ENCODE data around the gene ODAD2.

DNA sequence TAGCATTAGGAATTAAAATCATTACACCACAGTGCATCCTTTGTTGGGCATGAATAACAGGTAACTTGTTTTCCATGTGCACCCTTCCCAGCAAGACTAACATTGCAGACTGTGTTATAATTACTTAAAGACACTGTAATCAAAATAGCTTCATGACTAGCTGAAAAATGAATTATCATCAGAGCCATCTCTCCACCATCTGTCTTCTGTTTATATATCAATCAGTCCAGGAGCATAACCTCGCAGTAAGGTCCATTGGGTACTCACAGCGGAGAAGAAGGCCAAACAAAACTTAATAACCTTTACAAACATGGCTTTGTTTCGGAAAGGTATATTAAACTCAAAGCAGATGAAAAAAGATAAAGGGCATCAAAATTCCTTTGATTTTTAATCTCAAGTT is 90.6 kb downstream of the ODAD2 start:
- TF ChIP-seq POLR2A (IDR thresholded peaks at IDR 0.05) = no peak
- TF ChIP-seq, protein P1, sequence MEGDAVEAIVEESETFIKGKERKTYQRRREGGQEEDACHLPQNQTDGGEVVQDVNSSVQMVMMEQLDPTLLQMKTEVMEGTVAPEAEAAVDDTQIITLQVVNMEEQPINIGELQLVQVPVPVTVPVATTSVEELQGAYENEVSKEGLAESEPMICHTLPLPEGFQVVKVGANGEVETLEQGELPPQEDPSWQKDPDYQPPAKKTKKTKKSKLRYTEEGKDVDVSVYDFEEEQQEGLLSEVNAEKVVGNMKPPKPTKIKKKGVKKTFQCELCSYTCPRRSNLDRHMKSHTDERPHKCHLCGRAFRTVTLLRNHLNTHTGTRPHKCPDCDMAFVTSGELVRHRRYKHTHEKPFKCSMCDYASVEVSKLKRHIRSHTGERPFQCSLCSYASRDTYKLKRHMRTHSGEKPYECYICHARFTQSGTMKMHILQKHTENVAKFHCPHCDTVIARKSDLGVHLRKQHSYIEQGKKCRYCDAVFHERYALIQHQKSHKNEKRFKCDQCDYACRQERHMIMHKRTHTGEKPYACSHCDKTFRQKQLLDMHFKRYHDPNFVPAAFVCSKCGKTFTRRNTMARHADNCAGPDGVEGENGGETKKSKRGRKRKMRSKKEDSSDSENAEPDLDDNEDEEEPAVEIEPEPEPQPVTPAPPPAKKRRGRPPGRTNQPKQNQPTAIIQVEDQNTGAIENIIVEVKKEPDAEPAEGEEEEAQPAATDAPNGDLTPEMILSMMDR (IDR thresholded peaks at IDR 0.05) = no peak

Data from body of pancreas (tissue), 4 donors.